Vagina (tissue), 2 donors: Measurements from ENCODE around the gene KCNC1.

Experiments
- POLR2A ChIP-seq, 2 donors: fragments of 450-650 bp; IDR thresholded peaks; one replicate each; pipeline ENCODE4 v1.6.1; 2017; ENCODE audit warnings: antibody characterized with exemption in 2 of 2, mild to moderate bottlenecking in 2 of 2, moderate library complexity in 2 of 2
- POLR2AphosphoS5 ChIP-seq, 2 donors: sonication (generic); formaldehyde crosslinking; IDR thresholded peaks; one replicate each; pipeline ENCODE4 v1.9.0; 2017; ENCODE audit warnings: antibody characterized with exemption in 2 of 2, mild to moderate bottlenecking in 2 of 2, low read depth in 1 of 2; ENCODE audit not compliant: insufficient read depth in 1 of 2
- TF ChIP-seq, protein P1 (sequence below), 3 experiments: fragments of 450-650 bp in 2 of 3; fragments of 200-600 bp in 1 of 3; sonication (generic) in 1 of 3; IDR thresholded peaks; one replicate each; pipeline ENCODE4 v1.5.1; 2017 to 2019; ENCODE audit warnings: antibody characterized with exemption in 3 of 3, mild to moderate bottlenecking in 2 of 3, moderate library complexity in 2 of 3

DNA sequence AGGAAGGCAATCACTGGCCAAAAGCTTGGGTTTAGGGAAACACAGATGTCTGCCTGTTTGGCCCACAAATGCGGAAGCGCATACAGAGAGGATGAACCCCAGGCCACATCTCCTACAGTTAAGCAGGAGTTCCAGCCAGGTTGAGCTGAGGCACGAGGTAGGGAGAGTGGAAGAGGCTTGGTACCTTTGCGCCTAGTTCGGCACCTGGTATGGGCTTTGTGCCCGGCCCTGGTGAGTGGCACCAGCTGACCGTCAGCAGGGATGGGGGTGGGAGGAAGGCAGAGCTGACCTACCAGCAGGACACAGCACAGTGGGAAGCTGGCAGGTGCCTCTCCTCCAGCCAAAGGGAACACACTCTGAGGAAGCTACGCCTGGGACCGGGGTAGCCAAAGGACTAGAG, 57.6 kb downstream of the KCNC1 start:
- TF ChIP-seq, protein P1, sequence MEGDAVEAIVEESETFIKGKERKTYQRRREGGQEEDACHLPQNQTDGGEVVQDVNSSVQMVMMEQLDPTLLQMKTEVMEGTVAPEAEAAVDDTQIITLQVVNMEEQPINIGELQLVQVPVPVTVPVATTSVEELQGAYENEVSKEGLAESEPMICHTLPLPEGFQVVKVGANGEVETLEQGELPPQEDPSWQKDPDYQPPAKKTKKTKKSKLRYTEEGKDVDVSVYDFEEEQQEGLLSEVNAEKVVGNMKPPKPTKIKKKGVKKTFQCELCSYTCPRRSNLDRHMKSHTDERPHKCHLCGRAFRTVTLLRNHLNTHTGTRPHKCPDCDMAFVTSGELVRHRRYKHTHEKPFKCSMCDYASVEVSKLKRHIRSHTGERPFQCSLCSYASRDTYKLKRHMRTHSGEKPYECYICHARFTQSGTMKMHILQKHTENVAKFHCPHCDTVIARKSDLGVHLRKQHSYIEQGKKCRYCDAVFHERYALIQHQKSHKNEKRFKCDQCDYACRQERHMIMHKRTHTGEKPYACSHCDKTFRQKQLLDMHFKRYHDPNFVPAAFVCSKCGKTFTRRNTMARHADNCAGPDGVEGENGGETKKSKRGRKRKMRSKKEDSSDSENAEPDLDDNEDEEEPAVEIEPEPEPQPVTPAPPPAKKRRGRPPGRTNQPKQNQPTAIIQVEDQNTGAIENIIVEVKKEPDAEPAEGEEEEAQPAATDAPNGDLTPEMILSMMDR (IDR thresholded peaks at IDR 0.05) = no peak
- TF ChIP-seq POLR2AphosphoS5 (IDR thresholded peaks at IDR 0.05; ENCODE audit: insufficient read depth in 1 of 2, low read depth in 1 of 2) (no peak), POLR2A (IDR thresholded peaks at IDR 0.05) (no peak)
